HG02852 (cell line): ENCODE measurements around the gene EGFR.

Experiments
- ATAC-seq: cut with Tn5 transposase; IDR thresholded peaks from one replicate; pipeline ENCODE4 v1.9.1; 2021; ENCODE audit warnings: mild to moderate bottlenecking, moderate library complexity; ENCODE audit not compliant: unreplicated experiment

Gene EGFR

DNA sequence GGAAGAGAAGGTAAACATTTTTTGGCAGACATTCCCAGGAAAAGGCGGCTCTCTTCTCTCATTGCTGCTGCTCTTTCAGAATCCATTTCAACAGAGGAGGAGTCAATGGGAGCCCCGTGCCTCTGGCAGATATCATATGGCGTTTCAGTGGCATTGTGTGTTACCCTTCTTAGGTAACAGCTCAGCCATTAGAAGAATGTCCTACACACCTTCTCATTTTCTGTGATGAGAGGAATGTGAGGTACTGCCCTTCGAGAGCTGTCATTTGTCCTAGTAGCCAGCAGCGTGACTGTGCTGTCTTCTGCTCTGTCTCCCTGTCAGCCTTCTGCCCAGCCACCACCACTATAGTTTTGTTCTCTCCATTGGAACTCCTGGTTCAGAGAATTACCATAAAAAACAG is 102.4 kb downstream of the EGFR start:
- ATAC-seq, result no peak

DNA sequence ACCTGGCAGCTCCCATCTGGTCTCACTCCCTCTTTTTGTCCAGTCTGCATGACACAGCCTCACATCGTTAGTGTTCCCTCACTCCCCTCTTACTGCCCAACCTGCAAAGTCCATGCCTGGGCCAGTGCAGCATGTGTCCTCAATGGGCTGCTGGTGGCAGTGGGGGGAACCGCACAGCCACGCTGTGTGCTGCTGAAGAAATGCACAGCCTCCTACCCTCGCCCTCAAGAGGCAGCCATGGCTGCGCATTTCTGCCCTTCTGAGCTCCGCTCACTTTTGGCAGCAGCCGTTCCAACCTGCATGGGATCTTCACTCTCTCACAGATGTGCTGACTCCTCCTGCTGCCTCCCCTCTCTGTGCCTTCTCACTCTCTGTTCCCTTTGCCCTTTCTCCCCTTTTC is 103.4 kb downstream of the EGFR start:
- no peak for ATAC-seq

DNA sequence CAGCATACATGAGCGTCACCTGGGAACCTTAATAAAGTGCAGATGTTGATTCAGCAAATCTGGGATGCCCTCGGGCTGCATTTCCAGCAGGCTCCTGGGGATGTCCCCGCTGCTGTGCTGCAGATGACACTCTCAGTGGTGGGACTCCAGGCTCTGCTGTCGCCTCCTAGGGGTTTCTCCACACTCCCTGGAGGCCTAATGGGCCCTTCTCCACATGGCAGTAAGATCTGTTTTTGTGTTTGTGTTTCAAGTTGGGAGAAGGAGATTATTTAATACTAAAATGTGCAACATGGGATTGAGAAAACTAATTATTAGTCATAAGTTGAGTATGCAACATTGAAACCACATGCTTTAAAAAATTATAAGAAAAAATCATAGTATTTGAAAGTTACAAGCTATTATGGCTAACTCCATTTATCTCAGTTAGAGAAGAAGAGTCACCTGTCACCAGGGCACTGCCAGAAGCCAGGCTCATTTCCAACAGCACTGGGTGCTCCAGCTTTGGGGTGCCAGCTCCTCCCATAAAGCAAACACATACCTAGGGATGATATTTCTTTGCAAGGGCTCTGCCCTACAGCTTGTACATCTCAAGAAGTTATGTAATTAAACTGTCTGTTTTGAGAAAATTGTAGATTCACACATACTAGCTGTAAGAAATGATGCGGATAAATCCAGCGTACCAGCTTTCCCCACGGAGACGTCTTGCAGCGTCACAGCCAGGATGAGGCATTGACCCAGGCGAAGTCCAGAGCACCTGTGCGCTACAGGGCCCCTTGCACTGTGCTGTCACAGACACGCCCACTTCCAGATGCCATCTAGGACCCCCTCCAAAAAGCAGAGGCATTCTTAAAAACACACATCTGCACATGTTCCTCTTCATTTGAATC is 106.4 kb downstream of the EGFR start:
- ATAC-seq, result no peak

GRCh38 chr7:55127135-55127551 is 108.3 kb downstream of the EGFR start:
- ATAC-seq, result no peak

DNA sequence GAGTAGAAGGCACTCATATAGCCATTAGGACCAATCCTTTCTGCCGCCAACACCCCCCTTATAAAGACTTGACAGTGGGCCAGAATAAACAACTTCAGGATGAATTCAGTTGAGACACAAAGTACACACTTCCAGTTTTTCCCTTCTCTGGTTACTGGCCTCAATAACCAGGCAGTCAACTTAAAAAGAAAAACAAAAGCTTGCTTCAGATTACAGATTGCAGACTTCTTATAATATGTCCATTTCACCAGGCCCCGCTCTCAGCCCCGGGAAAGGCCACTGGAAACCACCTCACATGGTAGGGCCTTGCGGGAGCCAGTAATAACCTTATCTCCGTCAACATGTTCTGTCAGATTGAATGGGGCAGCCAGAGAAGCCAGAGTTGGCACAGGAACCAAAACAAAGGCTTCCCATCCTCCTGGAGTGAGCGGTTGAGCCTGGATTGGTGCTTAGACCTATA is 108.8 kb downstream of the EGFR start:
- ATAC-seq, result no peak

DNA sequence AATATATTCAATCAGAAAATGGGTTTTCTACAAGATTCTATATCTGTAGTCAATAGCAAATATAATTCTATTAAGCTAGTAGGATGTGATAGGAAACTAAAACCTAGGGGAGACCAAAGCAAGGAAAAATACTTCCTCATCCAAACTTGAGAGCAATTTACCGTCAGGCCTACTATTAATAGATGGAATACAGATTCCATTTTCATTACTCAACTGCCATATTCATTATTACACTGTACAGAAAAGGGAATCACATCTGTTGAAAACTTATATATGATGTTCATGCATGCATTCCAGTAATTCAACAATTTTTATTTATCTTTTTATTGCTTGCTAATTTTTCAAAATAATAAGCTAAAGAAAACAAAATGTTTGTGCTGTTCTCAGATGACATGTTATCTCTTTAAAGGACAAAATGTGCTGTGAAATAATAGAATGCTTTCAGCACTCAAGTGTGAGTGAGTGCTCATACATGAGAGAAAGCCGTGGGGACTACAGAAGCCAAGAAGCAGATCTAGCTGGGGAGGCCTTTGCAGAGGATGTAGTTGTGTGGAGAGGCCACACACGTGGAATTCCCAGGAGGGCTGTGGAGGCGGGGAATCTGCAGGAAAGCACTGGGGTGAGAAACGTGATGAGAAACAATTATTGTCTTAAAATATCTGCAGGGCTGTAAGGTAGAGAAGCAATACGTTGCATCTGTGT is 110.0 kb downstream of the EGFR start:
- ATAC-seq, result no peak

GRCh38 chr7:55129541-55130394 is 111.0 kb downstream of the EGFR start:
- no peak for ATAC-seq

DNA sequence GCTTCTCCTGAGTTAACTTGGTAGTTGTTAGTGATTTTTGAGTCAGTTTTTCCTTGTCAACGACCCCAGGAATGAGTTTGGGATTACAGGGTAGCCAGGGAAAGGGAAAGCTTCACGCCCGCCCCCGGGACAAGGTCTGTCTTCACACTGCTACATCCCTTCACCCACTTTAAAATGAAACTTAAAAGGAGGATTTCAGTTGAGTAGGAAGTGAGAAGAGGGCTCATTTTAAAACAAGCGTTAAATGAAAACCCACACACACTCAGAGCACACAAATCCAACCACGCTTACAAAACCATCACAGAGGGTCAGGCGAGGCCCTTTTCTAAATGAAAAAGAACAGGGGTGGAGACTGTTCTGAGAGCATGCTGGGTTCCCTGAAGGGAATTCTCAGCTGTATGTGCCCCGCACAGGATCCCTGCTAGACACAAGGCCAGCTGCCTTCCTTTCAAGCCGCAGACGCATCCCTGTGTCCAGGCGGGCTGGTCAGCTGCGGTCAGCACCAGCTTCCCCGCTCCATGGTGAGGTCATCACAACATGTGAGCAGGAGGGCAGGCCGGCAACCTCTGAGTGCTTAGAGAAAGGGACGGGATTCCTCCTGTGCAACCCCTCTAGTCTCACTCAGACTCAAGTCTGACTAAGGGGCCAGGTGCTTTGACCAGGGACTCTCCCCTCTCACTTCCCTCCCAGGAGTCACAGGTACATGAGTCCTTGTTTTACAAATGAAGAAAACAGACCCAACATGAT is 111.8 kb downstream of the EGFR start:
- ATAC-seq, result peak; percentile 70

GRCh38 chr7:55131142-55131929 is 112.5 kb downstream of the EGFR start:
- ATAC-seq, result no peak

GRCh38 chr7:55132550-55132889 is 113.7 kb downstream of the EGFR start:
- no peak for ATAC-seq

GRCh38 chr7:55132890-55133551 is 114.2 kb downstream of the EGFR start:
- no peak for ATAC-seq

GRCh38 chr7:55133630-55134358 is 115.0 kb downstream of the EGFR start:
- ATAC-seq, result no peak

DNA sequence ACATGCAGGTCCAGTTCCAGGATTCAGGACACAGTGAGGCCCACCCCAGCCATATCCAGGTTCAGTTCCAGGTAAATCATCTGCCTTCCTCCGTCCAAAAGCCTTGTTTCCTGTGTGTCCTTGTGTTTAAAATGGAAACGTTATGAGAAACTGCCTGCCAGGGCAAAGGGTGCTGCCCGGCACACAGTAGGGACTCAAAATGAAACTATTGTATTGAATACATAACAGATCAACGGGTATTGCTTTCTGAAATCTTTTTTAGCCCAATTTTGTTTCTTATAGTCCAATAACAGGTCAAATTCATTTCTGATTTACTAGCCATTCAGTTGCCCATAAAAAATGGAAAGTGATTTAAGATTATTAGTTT is 115.5 kb downstream of the EGFR start:
- no peak for ATAC-seq

DNA sequence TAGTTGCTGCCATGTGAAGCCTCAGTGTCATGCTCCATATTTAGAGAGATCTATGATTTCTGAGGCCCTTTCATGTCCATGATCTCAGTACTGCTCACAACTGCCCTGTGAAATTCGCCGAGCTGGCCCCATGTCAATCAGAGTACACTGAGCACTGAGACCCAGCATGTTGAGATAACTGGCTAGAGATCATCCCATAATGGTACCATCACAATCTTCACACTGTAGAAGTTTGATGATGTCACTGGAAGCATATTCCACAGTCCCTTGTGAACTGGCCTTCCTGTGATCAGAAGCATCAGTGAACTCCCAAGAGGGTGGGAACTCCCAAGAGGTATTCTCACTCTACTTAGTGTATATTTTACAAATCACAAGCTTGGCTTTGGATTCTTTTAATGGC is 116.0 kb downstream of the EGFR start:
- no peak for ATAC-seq

DNA sequence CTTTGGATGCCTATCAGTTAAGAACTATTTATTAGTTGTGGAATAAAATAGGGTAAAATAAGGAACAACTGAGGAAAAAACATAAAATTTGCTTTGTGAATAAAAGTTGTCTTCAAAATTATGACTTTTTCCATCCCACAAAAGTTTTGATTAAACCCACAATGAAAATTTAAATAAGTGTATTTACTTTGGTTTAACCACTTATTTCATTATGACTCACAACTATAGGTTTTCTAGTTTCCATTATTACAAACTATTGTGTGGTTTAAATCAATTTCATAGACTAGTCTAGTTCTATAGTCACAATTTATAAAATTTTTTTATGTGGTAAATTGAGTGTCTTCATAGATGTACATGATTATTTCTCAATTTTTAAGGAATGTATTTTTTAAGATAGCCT is 116.6 kb downstream of the EGFR start:
- ATAC-seq, result no peak

DNA sequence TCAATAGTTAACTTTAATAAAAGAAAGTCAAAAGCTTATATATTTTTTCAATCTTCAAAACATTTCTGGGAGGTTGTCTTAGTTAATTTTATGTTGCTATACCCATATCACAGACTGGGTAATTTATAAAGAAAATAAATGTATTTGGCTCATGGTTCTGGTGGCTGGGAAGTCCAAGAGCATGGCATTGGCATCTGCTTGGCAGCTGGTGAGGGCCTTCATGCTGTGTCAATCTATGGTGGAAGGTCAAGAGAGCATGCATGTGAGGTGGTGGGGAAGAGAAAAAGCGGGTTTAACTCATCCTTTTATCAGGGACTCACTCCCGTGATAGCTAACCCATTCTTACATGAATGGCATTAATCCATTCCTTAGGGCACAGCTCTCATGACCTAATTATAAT is 119.8 kb downstream of the EGFR start:
- ATAC-seq, result no peak

GRCh38 chr7:55140221-55140940 is 121.6 kb downstream of the EGFR start:
- ATAC-seq, result peak; percentile 99

- peak; percentile 42 for ATAC-seq
Observed at GRCh38 chr7:55140941-55141278, 122.1 kb downstream of the EGFR start.
